Transverse colon (tissue), 4 donors: ENCODE results near the gene DDX1. TPM values are rescaled to one million over a fixed set of nuclear protein-coding genes. Genes with fewer than 3 reads are reported as not detected.

Experiments
- DNase-seq: peaks from one replicate; pipeline ENCODE4 v3.0.0-alpha.2; 2019
- H3K27ac ChIP-seq, 4 donors: fragments of 200-600 bp; sonication (generic); 2 replicates each; pipeline ENCODE4 v1.5.1; 2016 to 2018; ENCODE audit warnings: inconsistent platforms in 4 of 4
- H3K27me3 ChIP-seq: fragments of 200-600 bp; sonication (generic); 2 replicates; pipeline ENCODE4 v1.5.1; 2017; ENCODE audit warnings: inconsistent platforms
- H3K36me3 ChIP-seq, 4 donors: fragments of 200-600 bp; sonication (generic); 2 replicates each; pipeline ENCODE4 v1.5.1; 2017 to 2019; ENCODE audit warnings: inconsistent platforms in 4 of 4
- H3K4me1 ChIP-seq, 4 donors: fragments of 200-600 bp; sonication (generic); 2 replicates each; pipeline ENCODE4 v1.5.1; 2017 to 2020; ENCODE audit warnings: inconsistent platforms in 4 of 4
- H3K4me3 ChIP-seq, 4 donors: fragments of 200-600 bp; sonication (generic); 1 replicate in 1 of 4; 2 replicates in 3 of 4; pipeline versions ENCODE4 v1.5.1 to v1.6.1; 2017 to 2019; ENCODE audit warnings: inconsistent platforms in 4 of 4
- H3K9me3 ChIP-seq, 2 donors: fragments of 200-600 bp; sonication (generic); 2 replicates each; pipeline ENCODE4 v1.5.1; 2017 to 2019; ENCODE audit warnings: inconsistent platforms in 2 of 2
- CTCF ChIP-seq, 5 experiments: fragments of 200-600 bp in 3 of 5; fragments of 450-650 bp in 2 of 5; sonication (generic) in 3 of 5; IDR thresholded peaks; 1 replicate in 2 of 5; 2 replicates in 3 of 5; pipeline ENCODE4 v1.5.1; 2016 to 2017; ENCODE audit warnings: antibody characterized with exemption in 5 of 5, inconsistent platforms in 3 of 5, mild to moderate bottlenecking in 2 of 5, moderate library complexity in 1 of 5
- EP300 ChIP-seq: sonication (generic); formaldehyde crosslinking; IDR thresholded peaks from one replicate; pipeline ENCODE4 v1.6.1; 2017; ENCODE audit warnings: antibody characterized with exemption, low read depth
- POLR2A ChIP-seq: fragments of 450-650 bp; IDR thresholded peaks from one replicate; pipeline ENCODE4 v1.6.1; 2016; ENCODE audit warnings: antibody characterized with exemption, mild to moderate bottlenecking, moderate library complexity
- POLR2AphosphoS5 ChIP-seq, 3 donors: sonication (generic); formaldehyde crosslinking; IDR thresholded peaks; one replicate each; pipeline ENCODE4 v1.6.1; 2016; ENCODE audit warnings: antibody characterized with exemption in 3 of 3
- WGBS, 2 donors: methylation state at CpG; one replicate each; pipeline ENCODE4 v1.1.5; 2018; ENCODE audit warnings: low coverage in 1 of 2; 5-methylcytosine and 5-hydroxymethylcytosine counted together
- in situ Hi-C, 4 donors: fragments of 200-750 bp; cut with MboI; loops; one replicate each; pipeline versions ENCODE4 v1.15.0 to v1.15.1; 2017; ENCODE audit warnings: low sequenced_read_pairs in 3 of 4, low pct_ligation_motif_present in 1 of 4, low pct_unique_long_range_greater_than_20kb in 1 of 4
- intact Hi-C: fragments of 100-400 bp; cut with DNase I; formaldehyde crosslinking; loops from one replicate; pipeline ENCODE4 v1.15.1; 2023; ENCODE audit warnings: low total_unique reads
- total RNA-seq, 4 donors: library from RNA; depleted of rRNA; stranded (reverse); fragments of >200 nt; gene quantifications; one replicate each; pipeline ENCODE4 v1.1.0, GENCODE V29; 2016

Gene DDX1
- total RNA-seq, 4 donors from 2014 or later = 18.3 to 61.1 (median 49.9) TPM

- intact Hi-C loops = no loop called here
- Histone ChIP-seq H3K27me3 (no peaks in the 10 kb centered on the region), H3K4me3 (no peak overlapping the region), H3K9me3 (no peaks in the 10 kb centered on the region), H3K27ac (no peak overlapping the region), H3K36me3 (no peaks in the 10 kb centered on the region), H3K4me1 (peaks cover 0 to 7% (median 2%) of the 10 kb centered on the region in 4 donors)
- 89 to 93% methylated on average over 6 of the region's 6 CpGs for WGBS, 2 donors
- TF ChIP-seq CTCF (IDR thresholded peaks at IDR 0.05) (no peak), EP300 (no peak), POLR2AphosphoS5 (IDR thresholded peaks at IDR 0.05) (no peak), POLR2A (no peak)
- no peak for DNase-seq
- in situ Hi-C loops = loop anchor here in 1 of 4 donors (25.0 kb wide), 1 partner anchor 843 kb away; no protein-coding TSS in a partner anchor
Observed at GRCh38 chr2:15669375-15669910, 77.8 kb downstream of the DDX1 start.

- DNase-seq = no peak
- Histone ChIP-seq H3K27me3 (no peaks in the 10 kb centered on the region), H3K9me3 (no peaks in the 10 kb centered on the region), H3K4me3 (no peak overlapping the region), H3K4me1 (peaks cover 0 to 6% (median 2%) of the 10 kb centered on the region in 4 donors), H3K27ac (no peak overlapping the region), H3K36me3 (no peaks in the 10 kb centered on the region)
- in situ Hi-C loops (loop anchor here in 1 of 4 donors (25.0 kb wide), 1 partner anchor 842 kb away; no protein-coding TSS in a partner anchor), intact Hi-C loops (no loop called here)
- TF ChIP-seq POLR2AphosphoS5 (IDR thresholded peaks at IDR 0.05) = no peak
- no peak for TF ChIP-seq EP300
- no peak for TF ChIP-seq POLR2A
- TF ChIP-seq CTCF (IDR thresholded peaks at IDR 0.05) = no peak
- WGBS, 2 donors = 81% methylated on average over 1 of the region's 1 CpG; no CpG with 5 or more reads in 1 of the 2 donors
Observed at GRCh38 chr2:15670469-15670868, 78.8 kb downstream of the DDX1 start.

- Histone ChIP-seq H3K27me3 (no peaks in the 10 kb centered on the region), H3K36me3 (no peaks in the 10 kb centered on the region), H3K4me3 (no peak overlapping the region), H3K4me1 (peaks cover 0 to 4% (median under 1%) of the 10 kb centered on the region in 4 donors), H3K27ac (no peak overlapping the region), H3K9me3 (no peaks in the 10 kb centered on the region)
- 67 to 77% methylated on average over 1 to 2 of the region's 2 CpGs for WGBS, 2 donors
- TF ChIP-seq POLR2AphosphoS5 (IDR thresholded peaks at IDR 0.05) = no peak
- no peak for TF ChIP-seq CTCF (IDR thresholded peaks at IDR 0.05)
- no peak for TF ChIP-seq POLR2A
- TF ChIP-seq EP300 = no peak
- intact Hi-C loops (no loop called here), in situ Hi-C loops (loop anchor here in 1 of 4 donors (25.0 kb wide), 1 partner anchor 841 kb away; no protein-coding TSS in a partner anchor)
- no peak for DNase-seq
Observed at GRCh38 chr2:15670981-15671380, 79.3 kb downstream of the DDX1 start.

- no peak overlapping the region for H3K4me3 ChIP-seq
- no peaks in the 10 kb centered on the region for H3K27me3 ChIP-seq
- in situ Hi-C loops = loop anchor here in 1 of 4 donors (25.0 kb wide), 1 partner anchor 841 kb away; no protein-coding TSS in a partner anchor
- peaks cover 0 to 4% (median 0%) of the 10 kb centered on the region in 4 donors for H3K4me1 ChIP-seq
- H3K27ac ChIP-seq = no peak overlapping the region
- no peak for DNase-seq
- H3K9me3 ChIP-seq = no peaks in the 10 kb centered on the region
- no peaks in the 10 kb centered on the region for H3K36me3 ChIP-seq
- no peak for TF ChIP-seq EP300
- no peak for TF ChIP-seq CTCF (IDR thresholded peaks at IDR 0.05)
- TF ChIP-seq POLR2AphosphoS5 (IDR thresholded peaks at IDR 0.05) = no peak
- no peak for TF ChIP-seq POLR2A
- intact Hi-C loops = no loop called here
Observed at GRCh38 chr2:15671409-15671808, 79.7 kb downstream of the DDX1 start.
